ENCODE measurements around the gene TAF11.
"Not testable (repeated sequence)": the region's sequence is repeated elsewhere in the genome, so short reads cannot be mapped to it uniquely, and the experiment has no call there.

The TAF11 gene

DNA sequence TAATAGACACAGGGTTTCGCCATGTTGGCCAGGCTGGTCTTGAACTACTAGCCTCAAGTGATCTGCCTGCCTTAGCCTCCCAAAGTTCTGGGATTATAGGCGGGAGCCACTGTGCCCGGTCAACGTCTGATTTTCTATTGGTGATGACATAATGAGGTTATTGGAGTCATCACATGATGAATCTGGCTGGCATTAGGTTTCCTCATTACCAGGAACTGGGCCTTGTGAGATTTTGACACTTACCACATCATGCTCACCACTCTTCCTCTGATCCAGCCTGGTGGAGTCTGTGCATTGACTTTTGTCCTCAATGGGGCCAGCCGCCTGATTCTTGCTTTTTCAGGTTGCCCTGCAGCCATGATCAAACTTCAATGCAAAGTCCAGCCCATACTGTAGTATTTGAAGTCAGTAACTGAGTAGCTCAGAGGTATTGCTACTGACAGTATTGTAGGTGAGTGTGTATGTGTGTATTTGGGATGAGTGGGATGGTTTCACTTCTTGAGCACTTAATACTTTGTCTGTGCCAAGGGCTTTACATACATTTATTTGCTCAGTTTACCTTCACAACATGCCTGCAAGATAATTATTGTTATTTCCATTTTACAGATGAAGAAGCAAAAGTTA lies 17.3 kb upstream of the TAF11 start:
- DNase-seq (ENCODE audit: low read depth), result no peak

GRCh38 chr6:34901930-34902329 lies 14.1 kb upstream of the TAF11 start:
- DNase-seq (ENCODE audit: low read depth), result no peak

GRCh38 chr6:34900321-34901031 lies 12.6 kb upstream of the TAF11 start:
- DNase-seq (ENCODE audit: low read depth), result no peak

DNA sequence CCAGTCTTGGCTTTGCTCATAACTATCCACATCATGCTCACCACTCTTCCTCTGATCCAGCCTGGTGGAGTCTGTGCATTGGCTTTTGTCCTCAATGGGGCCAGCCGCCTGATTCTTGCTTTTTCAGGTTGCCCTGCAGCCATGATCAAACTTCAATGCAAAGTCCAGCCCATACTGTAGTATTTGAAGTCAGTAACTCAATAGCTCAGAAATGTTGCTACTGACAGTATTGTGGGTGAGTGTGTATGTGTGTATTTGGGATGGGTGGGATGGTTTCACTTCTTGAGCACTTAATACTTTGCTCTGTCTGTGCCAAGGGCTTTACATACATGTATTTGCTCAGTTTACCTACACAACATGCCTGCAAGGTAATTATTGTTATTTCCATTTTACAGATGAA lies 11.9 kb upstream of the TAF11 start:
- not testable (repeated sequence) for DNase-seq (ENCODE audit: low read depth)

- no peak for DNase-seq (ENCODE audit: low read depth)
Observed at GRCh38 chr6:34897716-34898115, 9.9 kb upstream of the TAF11 start.

DNA sequence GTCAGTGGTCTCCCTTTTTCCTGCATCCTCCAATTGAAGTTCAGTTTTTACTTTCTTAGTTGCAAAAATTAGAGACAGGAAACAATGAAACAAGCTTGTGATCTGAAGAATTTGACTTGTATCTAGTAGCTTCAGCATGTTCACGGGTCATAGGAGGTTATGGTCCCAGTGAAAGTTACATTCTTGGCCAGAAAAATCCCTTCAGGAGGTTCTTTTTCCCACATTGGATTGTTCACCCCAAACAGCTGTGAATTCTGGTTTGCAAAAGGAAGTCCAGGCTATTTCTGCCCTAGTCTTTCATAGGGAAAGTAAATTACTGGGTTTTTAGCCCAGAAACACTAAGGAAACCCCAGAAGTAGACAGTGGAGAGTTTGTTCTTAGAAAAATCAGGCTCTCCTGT lies 9.3 kb upstream of the TAF11 start:
- no peak for DNase-seq (ENCODE audit: low read depth)

DNA sequence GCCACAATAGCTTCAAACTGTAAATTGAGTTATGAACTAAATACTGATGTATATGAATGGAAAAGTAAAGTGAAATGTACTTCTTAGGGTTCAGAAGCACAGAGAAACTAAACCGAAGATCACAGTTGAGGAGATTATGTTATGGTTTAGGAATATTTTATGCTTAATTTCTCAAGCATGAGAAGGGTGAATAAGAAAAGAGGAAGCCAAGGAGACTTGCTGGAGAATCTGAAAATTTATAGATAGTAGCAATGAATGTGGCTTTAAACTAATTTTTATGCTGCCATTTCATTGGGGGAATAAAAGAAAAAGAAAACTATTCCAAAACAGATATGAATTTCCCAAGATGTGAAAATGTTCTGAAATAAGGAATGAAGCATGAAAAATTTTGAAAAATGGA lies 6.9 kb upstream of the TAF11 start:
- no peak for DNase-seq (ENCODE audit: low read depth)

DNA sequence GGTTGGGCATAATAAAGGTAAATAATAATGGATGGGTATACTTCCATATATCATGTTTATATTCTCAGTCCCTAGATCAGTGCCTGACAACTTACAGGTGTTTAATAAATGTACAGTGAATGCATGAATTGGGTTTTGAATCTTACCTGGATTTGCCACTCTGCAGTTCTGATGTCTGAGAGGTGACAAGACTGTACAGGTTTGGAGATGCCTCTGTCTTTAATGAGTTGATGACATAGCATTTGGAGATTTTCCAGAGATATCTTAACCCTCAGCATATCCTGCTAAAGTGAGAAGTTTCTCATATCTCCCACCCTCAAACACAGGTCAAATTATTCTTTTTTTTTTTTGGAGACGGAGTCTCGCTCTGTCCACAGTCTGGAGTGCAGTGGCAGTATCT lies 3.5 kb upstream of the TAF11 start:
- no peak for DNase-seq (ENCODE audit: low read depth)

DNA sequence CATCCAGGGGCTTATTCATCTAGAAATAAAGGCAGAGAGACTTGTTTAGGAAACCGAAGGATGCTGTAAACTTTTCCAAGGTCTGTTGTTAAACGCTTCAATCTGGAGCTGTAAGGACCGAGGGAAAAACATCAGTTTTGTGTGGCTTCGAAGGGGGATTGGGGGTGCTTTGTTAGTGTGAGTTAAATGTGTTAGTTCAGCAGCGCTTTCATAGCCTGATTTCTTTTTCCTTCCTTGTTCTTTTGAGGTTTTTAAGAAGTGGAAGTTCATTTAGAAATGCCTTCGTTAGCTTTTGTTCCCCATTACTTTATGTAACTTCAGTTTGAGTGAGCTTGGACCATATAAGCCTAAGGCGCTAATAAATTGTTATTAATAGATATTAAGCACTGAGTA lies 2.7 kb upstream of the TAF11 start:
- no peak for DNase-seq (ENCODE audit: low read depth)

DNA sequence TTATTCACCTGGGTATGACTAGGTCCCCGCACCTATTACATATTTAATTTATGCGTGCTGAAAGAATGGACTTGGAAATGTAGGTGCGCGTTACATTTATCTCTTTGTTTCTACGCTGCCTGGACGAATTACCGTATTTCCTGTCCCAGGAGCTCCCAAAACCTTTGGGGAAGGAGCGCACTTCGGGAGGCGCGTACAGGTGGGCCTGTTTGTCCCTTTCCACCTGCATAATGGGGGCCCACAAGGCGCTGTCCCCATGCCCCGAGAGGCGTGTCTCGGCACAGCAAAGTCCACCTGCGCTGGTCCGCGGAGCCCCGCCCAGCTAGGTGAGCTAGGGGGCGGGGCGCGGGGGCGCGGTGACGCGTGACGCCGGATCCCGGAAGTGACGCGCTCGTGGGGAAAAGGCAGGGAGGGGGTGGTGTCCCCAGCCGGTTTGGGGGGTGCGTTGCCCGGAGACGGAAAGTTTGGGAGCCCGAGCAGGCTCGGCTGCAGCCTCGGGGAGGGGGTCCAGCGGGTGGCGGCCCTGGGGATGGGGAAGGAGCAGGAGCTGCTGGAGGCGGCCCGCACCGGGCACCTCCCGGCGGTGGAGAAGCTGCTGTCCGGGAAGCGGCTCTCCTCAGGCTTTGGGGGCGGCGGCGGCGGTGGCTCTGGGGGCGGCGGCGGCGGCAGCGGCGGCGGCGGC lies 1.2 kb upstream of the TAF11 start, which contains the start of gene ANKS1A:
TSS of gene ANKS1A (plus strand) at position 382 of the 682 bp plus-strand sequence. CDS start at position 530, 148 bp downstream.
- DNase-seq (ENCODE audit: low read depth), result peak; percentile 85

- DNase-seq (ENCODE audit: low read depth), result no peak
Observed at GRCh38 chr6:34888514-34888856, 643 bp upstream of the TAF11 start.

GRCh38 chr6:34885837-34886236 lies 2.0 kb downstream of the TAF11 start:
- not testable (repeated sequence) for DNase-seq (ENCODE audit: low read depth)

GRCh38 chr6:34884996-34885395 lies 2.8 kb downstream of the TAF11 start:
- no peak for DNase-seq (ENCODE audit: low read depth)

GRCh38 chr6:34884073-34884472 lies 3.8 kb downstream of the TAF11 start:
- not testable (repeated sequence) for DNase-seq (ENCODE audit: low read depth)

DNA sequence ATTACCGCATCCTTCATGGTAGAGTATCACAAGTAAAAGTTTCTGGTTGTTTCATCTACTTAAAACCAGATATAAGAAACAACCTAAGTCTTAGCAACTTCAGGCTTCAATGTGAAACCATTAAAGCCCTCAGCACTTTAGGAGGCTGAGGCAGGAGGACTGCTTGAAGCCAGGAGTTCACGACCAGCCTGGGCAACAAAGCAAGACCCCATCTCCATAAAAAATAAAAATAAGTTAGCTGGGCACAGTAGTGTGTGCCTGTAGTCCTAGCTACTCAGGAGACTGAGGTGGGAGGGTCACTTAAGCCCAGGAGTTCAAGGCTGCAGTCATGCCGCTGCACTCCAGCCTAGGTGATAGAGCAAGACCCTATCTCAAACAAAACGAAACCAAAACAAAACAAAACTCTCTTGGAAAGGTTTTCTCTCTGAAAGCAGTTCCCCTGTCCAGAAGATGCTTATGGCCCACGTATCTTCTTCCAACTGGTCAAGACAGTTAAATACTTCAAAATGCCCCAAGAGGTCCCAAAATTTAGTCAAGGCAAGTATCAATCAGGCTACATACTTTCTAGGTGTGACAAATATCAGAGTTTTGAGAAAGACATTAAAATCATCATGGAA lies 9.9 kb downstream of the TAF11 start:
- DNase-seq (ENCODE audit: low read depth), result no peak

- no peak for DNase-seq (ENCODE audit: low read depth)
Observed at GRCh38 chr6:34877259-34877658, 10.6 kb downstream of the TAF11 start.

DNA sequence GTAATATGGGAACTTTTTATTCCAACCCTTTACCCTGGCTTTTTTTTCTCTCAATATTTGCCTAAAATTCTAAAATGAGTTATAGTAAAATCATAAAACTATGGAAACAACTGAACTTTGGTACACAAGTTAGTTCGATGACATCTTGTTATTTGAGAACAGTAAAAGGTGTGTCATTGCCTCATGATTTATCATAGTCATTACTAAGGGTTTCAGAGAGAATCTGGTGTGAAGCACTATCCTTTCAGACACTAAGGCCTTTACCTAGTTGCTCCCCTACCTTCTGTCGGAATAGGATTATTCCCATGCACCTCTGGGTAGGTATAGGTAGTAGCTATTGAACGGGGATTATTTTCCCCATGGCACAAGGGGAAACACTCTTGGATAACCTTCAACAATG lies 11.4 kb downstream of the TAF11 start:
- no peak for DNase-seq (ENCODE audit: low read depth)

DNA sequence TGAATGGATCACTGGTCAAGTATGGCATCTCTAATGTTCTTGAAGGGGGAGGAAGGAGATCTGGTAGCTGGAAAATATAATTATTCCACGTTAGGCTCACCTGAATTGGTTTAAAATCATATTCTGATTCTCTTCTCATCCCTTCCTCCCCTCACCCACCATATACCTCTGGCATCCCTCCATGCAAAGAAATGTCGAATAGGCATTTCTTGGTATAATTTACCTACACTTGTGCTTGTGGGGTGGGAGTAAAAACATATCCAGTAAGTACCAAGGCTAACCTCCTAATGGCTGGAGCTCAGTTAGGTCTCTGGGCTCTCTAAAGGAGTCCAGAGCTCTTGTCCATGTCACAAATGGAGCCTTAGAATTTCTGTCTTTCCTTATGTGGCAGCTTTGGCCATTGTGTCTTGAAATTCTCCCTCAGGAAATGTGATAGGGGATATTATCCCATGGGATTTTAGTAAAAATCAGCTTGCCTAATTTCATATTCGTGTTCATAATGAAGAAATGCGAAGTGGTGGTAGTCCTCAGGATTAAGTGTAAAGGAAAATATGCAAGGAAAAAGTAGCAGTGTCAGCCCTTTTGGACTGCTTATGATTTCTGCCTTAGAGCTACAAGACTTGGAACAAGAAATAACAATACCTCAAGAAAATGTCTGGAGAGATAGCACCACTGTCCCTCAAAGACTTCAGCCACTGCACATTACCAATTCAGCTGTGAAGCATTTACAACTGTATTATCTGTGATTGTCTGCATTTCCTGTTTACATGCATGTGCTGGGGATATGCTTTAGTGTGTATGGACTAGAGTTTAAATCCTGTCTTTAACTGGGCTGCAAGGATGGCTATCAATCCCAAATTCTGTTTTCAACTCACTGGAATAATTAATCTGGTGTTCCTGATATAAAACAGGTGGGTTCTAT lies 12.3 kb downstream of the TAF11 start:
- DNase-seq (ENCODE audit: low read depth), result no peak

- DNase-seq (ENCODE audit: low read depth), result no peak
Observed at GRCh38 chr6:34872332-34872731, 15.5 kb downstream of the TAF11 start.

DNA sequence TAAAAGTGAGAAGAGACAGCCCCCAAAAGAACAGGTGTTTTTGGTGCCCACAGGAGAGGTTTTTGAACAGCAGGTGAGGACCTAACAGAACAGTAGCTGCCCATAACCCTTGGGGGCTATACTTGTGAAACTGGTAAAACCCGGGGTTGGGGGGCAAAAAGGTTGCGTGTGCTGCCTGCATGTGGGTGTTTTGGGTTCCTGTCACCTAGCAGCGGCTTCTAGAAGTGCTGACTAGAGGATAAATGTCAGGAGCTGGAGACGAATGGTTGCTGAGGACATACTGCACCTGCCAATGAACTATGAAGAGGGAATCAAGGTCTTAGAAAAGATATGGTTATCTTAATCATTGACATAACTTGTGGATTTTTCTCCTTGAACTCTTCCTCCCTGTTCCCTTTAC lies 16.0 kb downstream of the TAF11 start:
- no peak for DNase-seq (ENCODE audit: low read depth)

DNA sequence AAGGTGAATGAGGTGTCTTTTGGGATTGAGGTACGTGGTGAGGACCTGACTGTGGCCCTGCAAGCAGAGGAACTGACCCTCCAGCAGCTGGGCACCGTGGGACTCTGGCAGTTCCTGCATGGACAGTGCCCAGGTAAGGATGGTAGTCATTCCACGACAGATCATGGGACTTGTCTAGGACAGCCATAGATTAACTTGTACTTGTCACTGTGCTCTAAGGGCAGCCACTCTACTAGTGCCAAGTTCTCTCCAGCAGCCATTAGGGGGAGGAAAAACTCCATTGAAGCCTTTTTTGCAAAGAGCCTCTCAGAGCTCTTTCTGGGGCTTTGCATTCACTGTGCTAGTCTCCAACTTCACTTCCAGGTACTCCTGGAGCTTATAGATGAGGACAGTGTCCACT lies 20.4 kb downstream of the TAF11 start:
- no peak for DNase-seq (ENCODE audit: low read depth)

GRCh38 chr6:34866509-34866908 lies 21.3 kb downstream of the TAF11 start:
- DNase-seq (ENCODE audit: low read depth), result no peak

Data from stimulated activated CD8-positive, alpha-beta memory T cell treated with anti-CD3 and anti-CD28 coated beads, Interleukin-4, amount 100 ng/mL, for 24 hours (primary cell).